HG03066 (cell line): ENCODE results near the gene SPACDR.
"Not testable (repeated sequence)": the region's sequence is repeated elsewhere in the genome, so short reads cannot be mapped to it uniquely, and the experiment has no call there.

Experiments
- ATAC-seq: cut with Tn5 transposase; IDR thresholded peaks from one replicate; pipeline ENCODE4 v1.9.1; 2021; ENCODE audit warnings: low read depth; ENCODE audit not compliant: unreplicated experiment

SPACDR gene

DNA sequence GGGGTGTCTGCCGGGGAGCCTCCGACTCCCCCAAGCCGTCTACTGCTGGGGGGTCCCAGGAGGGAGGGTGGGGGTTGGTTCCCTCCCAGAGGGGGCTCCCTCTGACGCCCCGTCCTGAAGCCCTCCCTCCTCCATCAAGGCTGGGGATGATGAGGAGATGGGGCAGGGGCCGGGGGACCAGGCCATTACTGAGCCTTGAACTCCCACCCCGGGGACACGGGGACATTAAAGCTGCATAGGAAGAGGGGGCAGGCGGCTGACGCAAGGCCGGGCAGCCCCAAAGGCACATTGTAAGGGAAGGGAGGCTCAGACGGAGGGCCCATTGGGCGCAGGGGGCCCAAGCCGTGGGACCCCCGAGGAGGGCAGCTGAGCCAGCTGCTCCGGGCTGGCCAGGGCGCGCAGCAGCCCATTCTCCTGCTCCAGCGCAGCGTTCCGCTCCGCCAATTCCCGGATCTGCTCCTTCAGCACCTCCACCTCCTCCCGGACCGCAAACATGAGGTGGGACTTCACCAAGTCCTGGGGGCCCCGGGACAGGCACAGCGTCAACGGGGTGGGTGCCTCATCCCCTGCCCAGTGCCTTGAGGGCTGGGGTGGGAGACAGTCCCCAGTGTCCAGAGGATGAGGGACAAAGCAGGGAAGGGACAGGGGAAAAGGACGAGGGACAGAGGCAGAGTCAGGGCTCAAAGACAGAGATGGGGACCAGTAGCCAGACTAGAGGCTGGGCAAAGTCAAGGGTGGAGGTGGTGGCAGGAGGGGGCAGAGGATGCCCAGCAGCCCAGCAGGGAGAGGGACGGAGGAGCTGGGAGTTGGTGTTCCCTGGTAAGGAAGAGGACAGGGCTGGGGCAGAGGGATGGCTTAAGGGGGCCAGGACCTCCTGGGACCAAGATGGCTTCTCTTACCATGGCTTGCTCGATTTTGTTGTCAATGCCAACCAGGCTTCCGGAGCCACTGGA, 2.9 kb upstream of the SPACDR start:
- no peak for ATAC-seq

DNA sequence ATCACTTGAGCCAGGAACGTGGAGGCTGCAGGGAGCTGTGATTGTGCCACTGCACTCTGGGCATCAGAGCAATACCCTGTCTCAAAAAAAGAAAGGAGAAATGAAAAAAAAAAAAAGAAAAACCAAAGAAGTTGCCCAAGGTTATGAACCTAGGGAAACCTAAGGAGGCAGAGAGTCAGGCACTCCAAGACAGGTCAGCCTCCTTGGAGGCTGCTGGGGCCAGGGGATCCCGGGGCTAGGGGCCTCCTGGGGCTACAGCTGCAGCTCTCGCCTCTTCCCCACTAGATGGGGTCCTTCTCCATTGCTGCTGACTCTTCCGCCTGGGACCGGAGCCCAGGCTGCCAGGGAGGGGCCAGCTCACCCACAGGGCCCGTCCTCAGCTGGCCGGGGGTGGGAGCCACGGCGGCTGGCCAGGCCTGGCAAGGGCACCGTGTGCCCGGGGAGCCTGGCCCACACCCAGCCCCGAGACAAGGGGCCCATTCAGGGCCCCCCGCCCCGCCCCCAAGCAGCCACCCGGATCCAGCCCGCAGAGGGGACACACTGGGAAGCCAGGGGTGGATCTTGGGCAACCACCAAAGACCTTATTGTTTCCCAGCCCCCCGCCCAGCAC, 1.7 kb upstream of the SPACDR start:
- ATAC-seq: no peak

DNA sequence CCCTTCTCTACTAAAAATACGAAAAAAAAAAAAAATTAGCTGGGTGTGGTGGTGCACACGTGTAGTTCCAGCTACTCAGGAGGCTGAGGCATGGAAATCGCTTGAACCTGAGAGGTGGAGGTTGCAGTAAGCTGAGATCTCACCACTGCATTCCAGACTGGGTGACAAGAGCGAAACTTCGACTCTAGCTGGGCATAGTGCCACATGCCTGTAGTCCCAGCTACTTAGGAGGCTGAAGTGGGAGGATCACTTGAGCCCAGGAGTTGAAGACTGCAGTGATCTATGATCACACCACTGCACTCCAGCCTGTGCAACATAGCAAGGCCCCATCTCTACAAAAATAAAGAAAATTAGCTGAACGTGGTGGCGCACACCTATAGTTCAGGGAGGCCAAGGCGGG, 1.2 kb upstream of the SPACDR start:
- no peak for ATAC-seq

DNA sequence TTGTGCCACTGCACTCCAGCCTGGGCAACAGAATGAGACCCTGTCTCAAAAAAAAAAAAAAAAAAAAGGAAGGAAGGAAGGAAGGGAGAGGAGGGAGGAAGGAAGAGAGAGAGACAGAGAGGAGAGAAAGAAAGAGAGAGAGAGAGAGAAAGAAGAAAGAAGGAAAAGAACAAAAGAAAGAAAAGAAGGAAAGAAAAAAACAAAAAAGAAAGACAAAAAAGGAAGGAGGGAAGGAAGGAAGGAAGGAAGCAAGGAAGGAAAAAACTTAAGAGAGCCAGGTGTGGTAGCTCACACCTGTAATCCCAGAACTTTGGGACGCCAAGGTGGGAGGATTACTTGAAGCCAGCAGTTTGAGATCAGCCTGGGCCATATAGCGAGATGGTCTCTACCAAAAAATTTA, 731 bp upstream of the SPACDR start:
- no peak for ATAC-seq

DNA sequence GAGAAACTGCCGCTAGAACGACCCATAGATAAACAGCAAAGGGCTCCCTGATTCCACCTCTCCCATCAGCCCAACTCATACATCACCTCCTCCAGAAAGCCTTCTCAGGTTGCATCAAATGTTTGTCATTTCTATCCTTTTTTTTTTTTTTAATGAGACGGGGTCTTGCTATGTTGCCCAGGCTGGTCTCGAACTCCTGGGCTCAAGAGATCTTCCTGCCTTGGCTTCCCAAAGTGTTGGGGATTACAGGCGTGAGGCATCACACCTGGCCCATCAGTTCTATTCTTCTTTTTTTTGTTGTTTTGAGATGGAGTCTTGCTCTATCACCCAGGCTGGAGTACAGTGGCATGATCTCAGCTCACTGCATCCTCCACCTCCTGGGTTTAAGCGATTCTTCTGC, 7.0 kb downstream of the SPACDR start:
- ATAC-seq: no peak

DNA sequence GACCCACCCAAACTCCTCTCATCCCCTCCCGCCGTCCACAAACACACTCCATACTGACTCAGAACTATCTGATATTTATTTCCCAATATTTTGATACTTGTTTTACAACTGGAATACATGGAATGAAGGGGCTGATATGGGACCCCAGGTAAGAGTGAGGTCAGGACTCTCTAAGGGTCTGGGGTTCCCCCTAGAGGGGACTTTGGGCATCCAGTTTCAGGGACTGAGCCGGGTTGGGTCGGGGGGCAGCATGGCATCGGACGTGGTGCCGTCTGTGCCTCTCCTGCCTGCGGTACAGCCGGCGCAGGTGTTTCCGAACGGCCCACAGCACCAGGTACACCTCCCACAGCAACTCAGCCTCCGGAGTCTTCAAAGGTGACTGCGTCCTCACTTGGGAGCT, 7.5 kb downstream of the SPACDR start:
- ATAC-seq: no peak

DNA sequence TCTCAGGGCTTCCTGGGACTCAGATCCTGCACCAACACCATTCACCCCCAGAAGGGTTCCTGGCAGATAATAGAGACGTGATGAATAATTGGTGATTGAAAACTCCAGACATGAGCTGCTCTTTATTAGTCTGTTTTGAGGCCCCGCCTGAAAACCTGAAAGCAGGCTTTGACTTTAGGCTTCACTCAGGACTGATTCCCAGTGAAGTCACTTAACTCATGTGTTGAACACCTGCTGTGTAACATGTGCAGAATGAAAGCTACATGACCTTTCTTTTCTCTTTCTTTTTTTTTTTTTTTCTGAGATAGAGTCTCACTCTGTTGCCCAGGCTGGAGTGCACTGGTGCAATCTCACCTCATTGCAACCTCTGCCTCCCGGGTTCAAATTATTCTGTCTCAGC, 8.9 kb downstream of the SPACDR start:
- no peak for ATAC-seq

DNA sequence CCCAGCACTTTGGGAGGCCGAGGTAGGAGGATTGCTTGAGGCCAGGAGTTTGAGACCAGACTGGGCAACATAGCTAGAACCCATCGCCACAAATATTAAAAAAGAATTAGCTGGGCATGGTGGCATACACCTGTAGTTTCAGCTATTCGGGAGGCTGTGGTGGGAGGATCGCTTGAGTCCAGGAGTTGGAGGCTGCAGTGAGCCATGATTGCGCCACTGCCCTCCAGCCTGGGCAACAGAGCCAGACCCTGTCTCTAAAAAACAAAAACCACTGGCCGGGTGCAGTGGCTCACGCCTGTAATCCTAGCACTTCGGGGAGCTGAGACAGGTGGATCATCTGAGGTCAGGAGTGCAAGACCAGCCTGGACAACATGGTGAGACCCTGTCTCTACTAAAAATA, 10.2 kb downstream of the SPACDR start:
- not testable (repeated sequence) for ATAC-seq

DNA sequence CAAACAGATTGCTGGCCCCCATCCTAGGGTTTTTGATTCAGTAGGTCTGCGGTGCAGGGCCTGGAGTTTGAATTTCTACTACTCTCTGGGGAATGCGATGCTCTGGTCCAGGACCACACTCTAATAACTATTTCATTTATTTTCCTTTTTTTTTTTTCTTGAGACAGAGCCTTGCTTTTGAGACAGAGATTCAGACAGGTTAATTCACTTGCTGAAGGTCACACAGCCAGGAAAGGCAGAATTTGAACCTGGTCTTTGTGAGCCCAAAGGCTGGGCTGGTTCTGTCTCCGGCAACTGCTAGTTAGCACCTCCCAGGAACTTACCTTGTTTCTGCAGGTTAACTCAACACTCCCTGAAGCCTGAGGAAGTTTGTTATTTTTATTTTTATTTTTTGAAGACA, 11.5 kb downstream of the SPACDR start:
- ATAC-seq: no peak

DNA sequence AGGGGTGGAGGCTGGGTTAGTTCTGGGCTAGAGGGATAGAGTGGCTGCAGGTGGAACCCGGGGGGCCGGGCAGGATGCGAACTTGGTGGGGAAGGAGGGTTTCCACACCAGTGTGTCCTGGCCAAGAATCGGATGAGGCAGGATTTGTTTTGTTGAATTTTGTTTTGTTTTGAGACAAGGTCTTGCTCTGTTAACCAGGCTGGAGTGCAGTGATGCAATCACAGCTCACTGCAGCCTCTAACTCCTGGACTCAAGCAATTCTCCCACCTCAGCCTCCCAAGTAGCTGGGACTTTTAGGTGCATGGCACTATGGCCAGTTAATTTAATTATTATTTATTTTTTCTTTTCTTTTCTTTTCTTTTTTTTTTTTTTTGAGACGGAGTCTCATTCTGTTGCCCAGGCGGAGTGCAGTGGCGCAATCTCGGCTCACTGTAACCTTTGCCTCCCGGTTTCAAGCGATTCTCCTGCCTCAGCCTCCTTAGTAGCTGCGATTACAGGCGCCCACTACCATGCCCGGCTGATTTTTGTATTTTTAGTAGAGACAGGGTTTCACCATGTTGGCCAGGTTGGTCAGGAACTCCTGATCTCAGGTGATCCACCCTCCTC, 14.8 kb downstream of the SPACDR start:
- no peak for ATAC-seq

DNA sequence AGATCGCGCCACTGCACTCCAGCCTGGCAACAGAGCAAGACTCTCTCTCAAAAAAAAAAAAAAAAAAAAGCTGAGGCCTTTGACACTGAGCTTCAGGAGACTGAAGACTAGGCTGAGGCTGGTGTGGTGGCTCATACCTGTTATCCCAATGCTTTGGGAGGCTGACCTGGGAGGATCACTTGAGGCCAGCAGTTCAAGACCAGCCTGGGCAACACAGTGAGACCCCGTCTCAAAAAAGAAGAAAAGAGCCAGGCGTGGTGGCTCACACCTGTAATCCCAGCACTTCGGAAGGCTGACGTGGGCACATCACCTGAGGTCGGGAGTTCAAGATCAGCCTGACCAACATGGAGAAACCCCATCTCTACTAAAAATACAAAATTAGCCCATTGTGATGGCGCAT, 16.7 kb downstream of the SPACDR start:
- ATAC-seq: not testable (repeated sequence)

DNA sequence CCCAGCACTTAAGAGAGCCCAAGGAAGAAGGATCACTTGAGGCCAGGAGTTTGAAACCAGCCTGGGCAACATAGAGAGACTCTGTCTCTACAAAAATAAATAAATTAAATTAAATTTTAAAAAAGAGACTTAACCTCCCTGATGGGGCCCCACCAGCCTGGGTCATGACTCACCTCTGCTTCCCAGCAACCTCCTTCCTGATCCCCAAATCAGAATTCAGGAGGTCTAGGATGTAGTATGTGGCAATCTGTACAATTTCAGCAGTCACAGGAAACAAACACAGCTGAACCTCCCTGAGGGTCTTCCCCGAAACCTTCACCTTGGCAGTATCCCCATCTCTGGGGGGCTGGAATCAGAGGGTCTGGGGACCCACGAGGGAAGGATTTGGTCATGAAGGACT, 18.0 kb downstream of the SPACDR start:
- no peak for ATAC-seq

DNA sequence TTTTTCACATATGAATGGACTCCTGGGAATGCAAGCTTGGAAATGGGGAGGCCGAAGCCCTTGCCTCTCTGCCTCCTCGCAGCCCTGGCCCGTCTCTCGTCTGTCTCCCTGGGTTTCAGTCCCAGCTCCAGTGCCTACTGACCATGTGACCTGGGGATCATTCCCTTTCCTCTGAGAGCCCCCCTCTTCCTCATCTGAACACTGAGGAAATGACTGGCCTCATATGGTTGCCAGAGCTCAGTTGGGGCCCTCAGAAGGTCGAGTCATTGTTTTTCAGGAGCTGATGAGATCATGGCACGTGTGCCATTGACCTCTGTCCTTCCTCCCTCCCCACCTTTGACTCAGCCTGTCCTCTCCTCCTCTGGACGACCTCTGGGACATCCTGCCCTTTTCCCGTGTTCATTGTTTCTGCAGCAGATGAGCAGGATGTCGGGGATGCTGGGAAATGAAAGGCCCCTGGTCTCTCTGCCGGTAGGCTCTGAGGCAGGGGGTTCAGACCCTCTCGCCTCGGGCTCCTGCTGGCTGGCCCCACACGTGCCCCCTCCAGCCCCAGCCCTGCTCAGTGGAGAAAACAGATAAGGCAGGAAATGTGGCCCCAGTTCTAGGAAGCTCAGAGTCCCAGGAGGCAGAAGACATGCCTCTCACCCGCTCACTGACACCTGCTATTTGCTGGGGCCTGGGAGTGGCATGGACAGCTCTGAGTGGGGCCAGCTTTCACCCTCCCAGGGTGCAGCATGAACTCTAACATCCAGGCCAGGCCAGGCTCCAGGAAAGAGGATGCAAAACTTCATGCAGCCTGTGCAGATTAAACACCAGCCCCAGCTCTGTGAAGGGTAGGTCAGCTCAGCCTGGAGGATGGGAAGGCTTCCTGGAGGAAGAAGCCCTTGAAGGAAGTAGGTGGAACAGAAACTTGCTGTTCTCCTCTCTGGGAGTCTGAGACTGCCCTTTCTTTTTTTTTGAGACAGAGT, 19.5 kb downstream of the SPACDR start:
- no peak for ATAC-seq

DNA sequence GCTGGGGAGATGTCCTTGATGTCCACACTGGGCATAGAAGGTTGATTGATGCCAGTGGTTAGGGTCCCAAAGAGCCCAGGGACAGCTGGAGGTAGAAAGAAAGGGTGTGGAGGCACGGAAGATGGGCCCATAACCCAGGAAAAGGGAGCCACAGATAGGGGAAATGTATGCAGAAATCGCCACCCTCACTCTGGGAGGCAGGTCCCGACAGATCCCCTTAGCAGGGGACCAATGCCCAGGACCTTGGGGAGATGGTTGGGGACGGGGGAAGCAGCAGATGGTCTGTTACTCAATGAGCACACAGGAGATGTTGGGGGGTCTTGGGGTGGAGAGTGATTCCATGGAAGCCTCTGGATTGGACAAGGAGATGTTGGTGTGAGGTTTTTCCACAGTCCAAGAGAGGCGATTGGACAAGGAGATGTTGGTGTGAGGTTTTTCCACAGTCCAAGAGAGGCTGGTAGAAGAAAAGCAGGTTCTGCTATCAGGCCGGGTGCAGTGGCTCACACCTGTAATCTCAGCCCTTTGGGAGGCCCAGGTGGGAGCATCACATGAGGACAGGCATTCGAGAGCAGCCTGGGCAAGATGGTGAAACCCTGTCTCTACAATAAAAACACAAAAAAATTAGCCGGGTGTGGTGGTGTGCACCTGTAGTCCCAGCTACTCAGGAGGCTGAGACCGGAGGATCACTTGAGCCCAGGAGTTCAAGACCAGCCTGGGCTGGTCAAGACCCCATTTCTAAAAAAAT, 20.8 kb downstream of the SPACDR start:
- no peak for ATAC-seq

DNA sequence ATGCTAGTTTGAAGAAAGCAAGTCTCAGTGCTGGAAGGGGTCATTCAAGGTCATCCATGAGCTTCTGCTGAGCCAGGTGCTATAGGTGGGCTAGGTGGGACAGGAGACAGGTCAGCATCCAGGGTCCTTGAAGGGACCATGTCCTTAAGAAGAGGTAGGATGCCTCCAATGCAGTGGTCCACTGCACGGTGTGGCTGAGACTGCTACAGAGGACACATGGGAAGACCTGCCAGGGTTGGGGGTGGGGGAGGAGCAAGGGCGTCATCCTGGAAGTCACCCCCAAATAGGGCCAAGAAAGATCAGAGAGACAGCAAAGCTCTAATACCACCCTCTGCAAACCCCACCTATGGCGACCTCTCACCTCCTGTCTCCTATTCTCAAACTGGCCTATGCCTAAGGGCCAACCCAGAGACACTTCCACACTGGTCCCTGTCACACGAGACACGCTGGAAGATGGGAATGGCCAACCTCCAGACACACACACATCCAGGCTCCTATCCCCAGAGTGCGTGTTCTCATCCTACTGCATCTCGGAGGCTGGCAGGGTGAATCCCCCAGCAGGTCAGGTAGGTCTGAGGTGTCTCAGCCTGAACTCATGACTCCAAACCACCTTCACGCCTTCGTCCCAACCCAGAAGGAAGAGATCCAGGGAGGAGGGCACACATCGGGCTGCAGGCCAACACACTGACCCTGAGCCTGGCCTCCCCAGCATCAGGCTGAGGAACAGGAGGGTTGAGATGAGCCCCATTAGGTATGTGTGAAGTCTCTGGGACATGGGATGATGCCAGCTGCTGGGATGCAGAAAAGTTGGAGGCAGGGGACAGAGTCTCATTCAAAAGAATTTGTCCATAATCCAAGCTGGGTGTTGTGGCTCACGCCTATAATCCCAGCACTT, 22.2 kb downstream of the SPACDR start:
- no peak for ATAC-seq

DNA sequence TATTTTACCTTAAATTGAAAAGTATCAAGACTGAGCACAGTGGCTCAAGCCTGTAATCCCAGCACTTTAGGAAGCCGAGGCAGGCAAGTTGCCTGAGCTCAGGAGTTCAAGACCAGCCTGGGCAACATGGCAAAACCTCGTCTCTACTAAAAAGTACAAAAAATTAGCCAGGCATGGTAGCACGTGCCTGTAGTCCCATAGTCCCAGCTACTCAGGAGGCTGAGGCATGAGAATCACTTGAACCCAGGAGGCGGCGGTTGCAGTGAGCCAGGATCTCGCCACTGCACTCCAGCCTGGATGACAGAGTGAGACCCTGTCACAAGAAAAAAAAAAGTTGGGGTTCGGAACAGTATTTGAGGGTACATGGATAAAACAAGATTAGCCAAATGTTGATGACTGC, 24.8 kb downstream of the SPACDR start:
- ATAC-seq: not testable (repeated sequence)

DNA sequence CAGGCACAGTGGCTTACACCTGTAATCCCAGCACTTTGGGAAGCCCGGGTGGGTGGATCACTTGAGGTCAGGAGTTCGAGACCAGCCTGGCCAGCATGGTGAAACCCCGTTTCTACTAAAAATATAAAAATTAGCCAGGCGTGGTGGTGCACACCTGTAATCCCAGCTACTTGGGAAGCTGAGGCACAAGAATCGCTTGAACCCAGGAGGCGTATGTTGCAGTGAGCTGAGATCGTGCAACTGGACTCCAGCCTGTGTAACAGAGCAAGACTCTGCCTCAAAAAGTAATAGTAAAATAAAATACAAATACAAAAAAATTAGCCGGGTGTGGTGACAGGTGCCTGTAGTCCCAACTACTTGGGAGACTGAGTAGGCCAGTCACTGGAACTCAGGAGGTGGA, 25.3 kb downstream of the SPACDR start:
- ATAC-seq: not testable (repeated sequence)

DNA sequence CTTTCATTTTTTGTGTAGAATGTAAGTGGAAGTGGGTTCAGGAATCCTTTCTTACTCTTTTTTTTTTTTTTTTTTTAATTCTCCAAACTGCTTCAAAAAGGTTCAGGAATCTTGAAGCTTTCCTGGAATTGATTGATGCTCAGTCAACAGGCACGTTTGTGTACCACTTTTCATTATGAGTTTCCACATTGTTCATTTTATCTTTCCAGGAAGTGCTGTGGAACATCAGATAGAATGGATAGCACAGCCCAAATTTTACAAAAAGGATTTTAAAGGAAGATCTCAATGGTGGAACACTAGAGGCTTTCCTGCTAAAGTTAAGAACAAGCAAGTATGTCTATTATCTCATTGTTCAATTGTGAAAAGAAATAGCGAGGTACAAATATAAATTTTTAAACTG, 25.9 kb downstream of the SPACDR start:
- no peak for ATAC-seq
